HG03060 (cell line): ENCODE results near the gene BDH2.

Source experiments
- ATAC-seq: cut with Tn5 transposase; IDR thresholded peaks from one replicate; pipeline ENCODE4 v1.9.1; 2021; ENCODE audit warnings: low read depth, moderate number of reproducible peaks; ENCODE audit not compliant: unreplicated experiment

BDH2 gene

GRCh38 chr4:103032574-103032973, 67.1 kb downstream of the BDH2 start:
- ATAC-seq, result no peak

GRCh38 chr4:103030791-103031190, 68.8 kb downstream of the BDH2 start:
- no peak for ATAC-seq

- no peak for ATAC-seq
These were observed 70.3 kb downstream of the BDH2 start for GRCh38 chr4:103029300-103029699.
